GM12874 (cell line): ENCODE data around the gene GRIP1.

Experiments
- CTCF ChIP-seq: IDR thresholded peaks from 2 replicates; pipeline ENCODE4 v1.5.1; 2011; ENCODE audit warnings: low read depth, mild to moderate bottlenecking, control low read depth, low read length, moderate library complexity; ENCODE audit not compliant: insufficient read depth

The GRIP1 gene

GRCh38 chr12:66341126-66341525 lies 337.8 kb downstream of the GRIP1 start:
- TF ChIP-seq CTCF, result no peak

GRCh38 chr12:66340131-66340530 lies 338.7 kb downstream of the GRIP1 start:
- TF ChIP-seq CTCF, result no peak

GRCh38 chr12:66337381-66338010 lies 341.4 kb downstream of the GRIP1 start:
- TF ChIP-seq CTCF, result no peak

- no peak for TF ChIP-seq CTCF
Measured at GRCh38 chr12:66335746-66336145, 343.1 kb downstream of the GRIP1 start.

GRCh38 chr12:66331814-66332213 lies 347.1 kb downstream of the GRIP1 start:
- no peak for TF ChIP-seq CTCF

GRCh38 chr12:66331016-66331415 lies 347.9 kb downstream of the GRIP1 start:
- TF ChIP-seq CTCF, result no peak

GRCh38 chr12:66329941-66330340 lies 348.9 kb downstream of the GRIP1 start:
- TF ChIP-seq CTCF, result no peak
